HCT116 (cell line): ENCODE results near the gene COLEC11. TPM values are rescaled to one million over a fixed set of nuclear protein-coding genes. Genes with fewer than 3 reads are reported as not detected.

Source experiments
- ATAC-seq: fragments of 200-7000 bp; cut with Tn5 transposase; 2 replicates; pipeline ENCODE4 v1.9.1; 2020; ENCODE audit warnings: mild to moderate bottlenecking, moderate library complexity
- BruUV-seq: library from RNA; stranded (reverse); fragments of 400-500 nt; replicated peaks from 2 replicates; lab custom pipeline; 2021; lab: Mats Ljungman, UMichigan
- CTCF ChIA-PET: fragments of 300-600 bp; sonication (Branson Sonifier 250); formaldehyde crosslinking; loops from one replicate; lab custom pipeline; 2021; ENCODE audit warnings: antibody characterized with exemption; lab: Charles Lee
- POLR2A ChIA-PET: fragments of 300-600, 350-600 bp; sonication (Branson Sonifier 250); formaldehyde crosslinking; loops from one replicate; lab custom pipeline; 2021; ENCODE audit warnings: antibody characterized with exemption; lab: Charles Lee
- RAD21 ChIA-PET, 2 experiments: fragments of 300-600 bp; sonication (Branson Sonifier 250); formaldehyde crosslinking; loops; one replicate each; lab custom pipeline; 2023; ENCODE audit warnings: low total read pairs in 2 of 2; ENCODE audit not compliant: uncharacterized antibody in 2 of 2, unreplicated experiment in 2 of 2, low non-redundant PET in 1 of 2; lab: Charles Lee
- DNase-seq: peaks from one replicate; pipeline ENCODE4 v3.0.0-alpha.2; 2010; ENCODE audit warnings: low read depth, low spot score
- H2AFZ ChIP-seq: fragments of 200-600 bp; shearing (Covaris generic), sonication (generic); 2 replicates; pipeline ENCODE4 v1.6.1; 2017; ENCODE audit warnings: low read depth, mixed run types, mixed read lengths, antibody characterized with exemption, low read length; ENCODE audit not compliant: poor library complexity, severe bottlenecking
- H3K27ac ChIP-seq: 2 replicates; pipeline ENCODE4 v1.5.1; 2012; ENCODE audit warnings: low read depth, low read length
- H3K27me3 ChIP-seq: fragments of 200-600 bp; sonication (generic); 2 replicates; pipeline ENCODE4 v1.6.1; 2016; ENCODE audit warnings: mixed run types, low read length, mixed read lengths; ENCODE audit not compliant: insufficient read depth
- H3K36me3 ChIP-seq, 2 experiments: fragments of 200-500 bp in 1 of 2; fragments of 200-600 bp in 1 of 2; sonication (Bioruptor generic) in 1 of 2; sonication (generic) in 1 of 2; 2 replicates each; pipeline versions ENCODE4 v1.5.1 to v1.6.1; 2014 to 2016; ENCODE audit warnings: low read length in 2 of 2, inconsistent platforms in 1 of 2, mixed read lengths in 1 of 2, mixed run types in 1 of 2; ENCODE audit not compliant: insufficient read depth in 2 of 2, control insufficient read depth in 1 of 2
- H3K4me1 ChIP-seq, 2 experiments: fragments of 200-600 bp in 1 of 2; sonication (generic) in 1 of 2; 2 replicates each; pipeline versions ENCODE4 v1.5.1 to v1.6.1; 2012 to 2017; ENCODE audit warnings: low read length in 2 of 2, inconsistent platforms in 1 of 2, mild to moderate bottlenecking in 1 of 2, mixed read lengths in 1 of 2, mixed run types in 1 of 2, moderate library complexity in 1 of 2; ENCODE audit not compliant: insufficient read depth in 2 of 2, control insufficient read depth in 1 of 2
- H3K4me2 ChIP-seq: fragments of 200-600 bp; sonication (generic); 2 replicates; pipeline ENCODE4 v1.6.1; 2017; ENCODE audit warnings: mixed run types, low read length, mixed read lengths
- H3K4me3 ChIP-seq, 2 experiments: fragments of 200-600 bp in 1 of 2; sonication (generic) in 1 of 2; replicated peaks in 1 of 2; 2 replicates each; pipeline ENCODE4 v1.5.1; 2011 to 2016; ENCODE audit warnings: low read length in 2 of 2, control low read depth in 1 of 2, low read depth in 1 of 2, mild to moderate bottlenecking in 1 of 2, mixed read lengths in 1 of 2, mixed run types in 1 of 2
- H3K79me2 ChIP-seq: fragments of 200-600 bp; sonication (generic); 2 replicates; pipeline ENCODE4 v1.6.1; 2017; ENCODE audit warnings: mild to moderate bottlenecking, mixed run types, low read length, moderate library complexity, mixed read lengths; ENCODE audit not compliant: insufficient read depth
- H3K9ac ChIP-seq: fragments of 200-600 bp; sonication (generic); 2 replicates; pipeline ENCODE4 v1.6.1; 2016; ENCODE audit warnings: low read length, mixed read lengths
- H3K9me2 ChIP-seq: fragments of 200-600 bp; sonication (generic), shearing (Covaris generic); 2 replicates; pipeline ENCODE4 v1.6.1; 2017; ENCODE audit warnings: mixed run types, mild to moderate bottlenecking, moderate library complexity; ENCODE audit not compliant: insufficient read depth
- H3K9me3 ChIP-seq, 2 experiments: fragments of 200-500 bp in 1 of 2; fragments of 200-600 bp in 1 of 2; sonication (Bioruptor generic) in 1 of 2; sonication (generic) in 1 of 2; 2 replicates each; pipeline ENCODE4 v1.6.1; 2014 to 2017; ENCODE audit warnings: low read length in 2 of 2, mixed read lengths in 2 of 2, inconsistent platforms in 1 of 2, low read depth in 1 of 2, mild to moderate bottlenecking in 1 of 2, mixed run types in 1 of 2, moderate library complexity in 1 of 2; ENCODE audit not compliant: control insufficient read depth in 1 of 2, insufficient read depth in 1 of 2
- H4K20me1 ChIP-seq: fragments of 200-600 bp; sonication (generic), shearing (Covaris generic); 2 replicates; pipeline ENCODE4 v1.6.1; 2017; ENCODE audit warnings: mixed run types, mild to moderate bottlenecking, moderate library complexity; ENCODE audit not compliant: insufficient read depth
- ATF3 ChIP-seq: IDR thresholded peaks from 2 replicates; pipeline ENCODE4 v1.6.1; 2012
- CBX3 ChIP-seq: IDR thresholded peaks from 2 replicates; pipeline ENCODE4 v1.6.1; 2012; ENCODE audit warnings: low read depth
- CEBPB ChIP-seq: IDR thresholded peaks from 2 replicates; pipeline ENCODE4 v1.6.1; 2012; ENCODE audit warnings: low read depth
- CTCF ChIP-seq, 3 experiments: fragments of 200-600 bp in 1 of 3; sonication (generic) in 1 of 3; IDR thresholded peaks in 2 of 3; conservative IDR thresholded peaks in 1 of 3; 2 replicates each; pipeline ENCODE4 v1.5.1; 2012 to 2017; ENCODE audit warnings: low read depth in 2 of 3, low read length in 2 of 3, antibody characterized with exemption in 1 of 3, borderline replicate concordance in 1 of 3, control low read depth in 1 of 3, mild to moderate bottlenecking in 1 of 3, mixed read lengths in 1 of 3, mixed run types in 1 of 3, moderate library complexity in 1 of 3; ENCODE audit not compliant: insufficient read depth in 1 of 3
- ELF1 ChIP-seq: IDR thresholded peaks from 2 replicates; pipeline ENCODE4 v1.6.1; 2012; ENCODE audit warnings: low read depth, borderline replicate concordance
- EZH2phosphoT487 ChIP-seq: fragments of 200-600 bp; IDR thresholded peaks from 2 replicates; pipeline ENCODE4 v1.6.1; 2018; ENCODE audit warnings: antibody characterized with exemption, borderline replicate concordance
- FOSL1 ChIP-seq: IDR thresholded peaks from 2 replicates; pipeline ENCODE4 v1.6.1; 2012; ENCODE audit warnings: low read depth
- JUND ChIP-seq: IDR thresholded peaks from 2 replicates; pipeline ENCODE4 v1.6.1; 2012
- MAX ChIP-seq: IDR thresholded peaks from 2 replicates; pipeline ENCODE4 v1.6.1; 2012
- POLR2A ChIP-seq: IDR thresholded peaks from 2 replicates; pipeline ENCODE4 v1.7.0; 2011; ENCODE audit warnings: borderline replicate concordance; ENCODE audit not compliant: insufficient read depth, insufficient read length; ENCODE audit errors: extremely low read depth
- TCF7L2 ChIP-seq: IDR thresholded peaks from 2 replicates; pipeline ENCODE4 v1.7.0; 2011; ENCODE audit warnings: borderline replicate concordance, inconsistent platforms; ENCODE audit not compliant: insufficient read depth, insufficient read length; ENCODE audit errors: extremely low read depth
- YY1 ChIP-seq: IDR thresholded peaks from 2 replicates; pipeline ENCODE4 v1.6.1; 2011; ENCODE audit warnings: low read length, low read depth, moderate library complexity, mild to moderate bottlenecking; ENCODE audit not compliant: insufficient replicate concordance; ENCODE audit errors: extremely low read depth
- ZFX ChIP-seq: fragments of 450-650 bp; IDR thresholded peaks from 2 replicates; pipeline ENCODE4 v1.6.1; 2017
- intact Hi-C: fragments of 100-400 bp; cut with micrococcal nuclease; formaldehyde crosslinking; loops from 2 replicates; pipeline ENCODE4 v1.10.0; 2022
- total RNA-seq: library from RNA; stranded (reverse); gene quantifications from one replicate; pipeline ENCODE4 v1.2.1, GENCODE V29; 2021; ENCODE audit not compliant: unreplicated experiment

COLEC11 gene
- total RNA-seq, 1 experiment from 2014 or later, result 0.15 TPM

- no peaks in the 10 kb centered on the region for H3K79me2 ChIP-seq
- RAD21 ChIA-PET, result no interaction called here
- H3K9me2 ChIP-seq, result no peaks in the 10 kb centered on the region
- intact Hi-C loops, result no loop called here
- no TSS peak for BruUV-seq
- CTCF ChIA-PET, result no interaction called here
- DNase-seq (no peak), ATAC-seq (no peak)
- POLR2A ChIA-PET, result no interaction called here
- no peak overlapping the region for H3K4me2 ChIP-seq
- no peak overlapping the region for H2AFZ ChIP-seq
- H3K4me3 ChIP-seq, result no peak overlapping the region
- H3K9me3 ChIP-seq, result no peaks in the 10 kb centered on the region
- H3K27me3 ChIP-seq, result no peaks in the 10 kb centered on the region
- no peaks in the 10 kb centered on the region for H4K20me1 ChIP-seq
- H3K9ac ChIP-seq, result no peak overlapping the region
- H3K36me3 ChIP-seq, result no peaks in the 10 kb centered on the region
- TF ChIP-seq TCF7L2, result no peak
- no peak for TF ChIP-seq CTCF (IDR thresholded peaks at IDR 0.05 in 2 of 3, conservative IDR thresholded peaks at IDR 0.05 in 1 of 3; ENCODE audit: borderline replicate concordance in 1 of 3, insufficient read depth in 1 of 3, low read depth in 2 of 3, low read length in 2 of 3)
- no peak for TF ChIP-seq MAX
- no peak overlapping the region for H3K27ac ChIP-seq
- peaks cover 0 to 6% of the 10 kb centered on the region in 2 experiments; a peak in 2 of 4 replicates for H3K4me1 ChIP-seq
Measured at GRCh38 chr2:3633089-3633981, 38.4 kb downstream of the COLEC11 start.

- no TSS peak for BruUV-seq
- H3K4me2 ChIP-seq, result no peak overlapping the region
- no peaks in the 10 kb centered on the region for H3K4me1 ChIP-seq
- no peaks in the 10 kb centered on the region for H3K9me3 ChIP-seq
- ChIA-PET RAD21 (no interaction called here), CTCF (no interaction called here), POLR2A (no interaction called here)
- DNase-seq (no peak), ATAC-seq (no peak)
- H3K79me2 ChIP-seq, result no peaks in the 10 kb centered on the region
- H3K9me2 ChIP-seq, result no peaks in the 10 kb centered on the region
- no peak overlapping the region for H3K27ac ChIP-seq
- no peaks in the 10 kb centered on the region for H4K20me1 ChIP-seq
- intact Hi-C loops, result no loop called here
- no peak overlapping the region for H3K4me3 ChIP-seq
- no peaks in the 10 kb centered on the region for H3K36me3 ChIP-seq
- H2AFZ ChIP-seq, result no peak overlapping the region
- no peaks in the 10 kb centered on the region for H3K27me3 ChIP-seq
- TF ChIP-seq FOSL1 (no peak), ELF1 (no peak), YY1 (no peak), TCF7L2 (no peak), CBX3 (no peak), EZH2phosphoT487 (no peak), ZFX (no peak), POLR2A (no peak), CEBPB (no peak), ATF3 (no peak), JUND (no peak)
- H3K9ac ChIP-seq, result no peak overlapping the region
Measured at GRCh38 chr2:3633982-3634595, 39.2 kb downstream of the COLEC11 start.
